Left ventricle myocardium inferior (tissue), 1 donor: Measurements from ENCODE around the gene EXOSC2. TPM values are rescaled to one million over a fixed set of nuclear protein-coding genes. Genes with fewer than 3 reads are reported as not detected.
A peak's percentile ranks its signal among the peaks of the same experiment; 100 is the strongest.

Source experiments
- DNase-seq: peaks from one replicate; pipeline ENCODE4 v3.0.0-alpha.2; 2020
- H3K27ac ChIP-seq: fragments of 200-600 bp; replicated peaks from 2 replicates; pipeline ENCODE4 v1.8.0; 2021
- H3K27me3 ChIP-seq: fragments of 200-600 bp; 2 replicates; pipeline ENCODE4 v1.8.0; 2021; ENCODE audit warnings: low read depth
- H3K36me3 ChIP-seq: fragments of 200-600 bp; 2 replicates; pipeline ENCODE4 v1.8.0; 2021
- H3K4me1 ChIP-seq: fragments of 200-600 bp; 2 replicates; pipeline ENCODE4 v1.8.0; 2021
- H3K4me3 ChIP-seq: fragments of 200-600 bp; 2 replicates; pipeline ENCODE4 v1.8.0; 2021; ENCODE audit warnings: mild to moderate bottlenecking, moderate library complexity
- H3K9me3 ChIP-seq: fragments of 200-600 bp; replicated peaks from 2 replicates; pipeline ENCODE4 v1.8.0; 2021
- CTCF ChIP-seq: fragments of 200-600 bp; IDR thresholded peaks from 2 replicates; pipeline ENCODE4 v1.8.0; 2021; ENCODE audit warnings: antibody characterized with exemption, mild to moderate bottlenecking, borderline replicate concordance
- intact Hi-C: fragments of 100-400 bp; cut with micrococcal nuclease; formaldehyde crosslinking; loops from one replicate; pipeline ENCODE4 v1.11.0; 2022
- total RNA-seq: library from RNA; stranded (reverse); fragmentation: NEBNext Ultra II Directional; extraction: Animal tissue kit (Norgen Biotek cat#: 25700); gene quantifications from one replicate; pipeline ENCODE4 v1.2.1, GENCODE V29; 2021
- donor health status: DM: no; HTN: yes; CAD: no; lungs with severe emphysema.

Gene EXOSC2
- total RNA-seq, 1 donor from 2014 or later: 12.0 TPM

GRCh38 chr9:130675396-130675795 is 18.2 kb upstream of the EXOSC2 start:
- intact Hi-C loops: no loop called here
- H3K4me3 ChIP-seq: no peak overlapping the region
- no peaks in the 10 kb centered on the region for H3K4me1 ChIP-seq
- TF ChIP-seq CTCF: no peak
- no peak for DNase-seq
- H3K27me3 ChIP-seq: peaks cover 15% of the 10 kb centered on the region
- H3K27ac ChIP-seq: no peak overlapping the region
- H3K36me3 ChIP-seq: no peaks in the 10 kb centered on the region
- no peaks in the 10 kb centered on the region for H3K9me3 ChIP-seq

GRCh38 chr9:130677252-130677651 is 16.3 kb upstream of the EXOSC2 start:
- intact Hi-C loops: no loop called here
- no peak overlapping the region for H3K27ac ChIP-seq
- peaks cover 14% of the 10 kb centered on the region for H3K4me1 ChIP-seq
- H3K36me3 ChIP-seq: no peaks in the 10 kb centered on the region
- H3K4me3 ChIP-seq: no peak overlapping the region
- DNase-seq: no peak
- TF ChIP-seq CTCF: no peak
- no peaks in the 10 kb centered on the region for H3K9me3 ChIP-seq
- H3K27me3 ChIP-seq: peaks cover 25% of the 10 kb centered on the region

- intact Hi-C loops: no loop called here
- TF ChIP-seq CTCF: no peak
- peak overlapping the region; percentile 72 for H3K4me3 ChIP-seq
- peak; percentile 67 for DNase-seq
- no peaks in the 10 kb centered on the region for H3K36me3 ChIP-seq
- H3K9me3 ChIP-seq: peaks cover 8% of the 10 kb centered on the region
- H3K27me3 ChIP-seq: peaks cover 25% of the 10 kb centered on the region
- no peak overlapping the region for H3K27ac ChIP-seq
- peaks cover 20% of the 10 kb centered on the region for H3K4me1 ChIP-seq
These were observed 12.5 kb upstream of the EXOSC2 start for GRCh38 chr9:130680836-130681768.

- H3K27ac ChIP-seq: no peak overlapping the region
- H3K9me3 ChIP-seq: peaks cover 8% of the 10 kb centered on the region
- no peak for TF ChIP-seq CTCF
- no peaks in the 10 kb centered on the region for H3K36me3 ChIP-seq
- H3K4me3 ChIP-seq: peak overlapping the region; percentile 72
- peaks cover 25% of the 10 kb centered on the region for H3K27me3 ChIP-seq
- H3K4me1 ChIP-seq: peaks cover 20% of the 10 kb centered on the region
- DNase-seq: no peak
- intact Hi-C loops: loop anchor here (2.0 kb wide), 1 partner anchor 221 kb away; no protein-coding TSS in a partner anchor
These were observed 11.7 kb upstream of the EXOSC2 start for GRCh38 chr9:130681769-130682420.

GRCh38 chr9:130682421-130683121 is 11.0 kb upstream of the EXOSC2 start:
- Histone ChIP-seq H3K9me3 (peaks cover 8% of the 10 kb centered on the region), H3K27ac (no peak overlapping the region), H3K27me3 (peaks cover 25% of the 10 kb centered on the region), H3K4me3 (peak overlapping the region; percentile 72), H3K4me1 (peaks cover 20% of the 10 kb centered on the region), H3K36me3 (no peaks in the 10 kb centered on the region)
- DNase-seq: peak; percentile 79
- intact Hi-C loops: loop anchor here (2.0 kb wide), 1 partner anchor 222 kb away; no protein-coding TSS in a partner anchor
- TF ChIP-seq CTCF: peak; percentile 87
